BLaER1 treated with 17β-estradiol and CSF1 and Interleukin-3, amounts not matched to agents 10 nM and 100 nM (cell line): ENCODE data around the gene LECT2.

Experiments
- H3K27ac ChIP-seq, 11 experiments: shearing (Covaris generic); formaldehyde crosslinking; 2 replicates each; pipeline ENCODE4 v1.8.1; 2022
- H3K27me3 ChIP-seq, 11 experiments: shearing (Covaris generic); formaldehyde crosslinking; 2 replicates each; pipeline ENCODE4 v1.8.1; 2022
- H3K36me3 ChIP-seq, 11 experiments: shearing (Covaris generic); formaldehyde crosslinking; 2 replicates each; pipeline ENCODE4 v1.8.1; 2022
- H3K4me1 ChIP-seq, 10 experiments: shearing (Covaris generic); formaldehyde crosslinking; 2 replicates each; pipeline ENCODE4 v1.8.1; 2022
- H3K4me2 ChIP-seq, 11 experiments: shearing (Covaris generic); formaldehyde crosslinking; 2 replicates each; pipeline ENCODE4 v1.8.1; 2022
- H3K4me3 ChIP-seq, 10 experiments: shearing (Covaris generic); formaldehyde crosslinking; 2 replicates each; pipeline ENCODE4 v1.8.1; 2022
- H3K9ac ChIP-seq, 11 experiments: shearing (Covaris generic); formaldehyde crosslinking; 2 replicates each; pipeline ENCODE4 v1.8.1; 2022
- H3K9me3 ChIP-seq, 11 experiments: shearing (Covaris generic); formaldehyde crosslinking; replicated peaks in 1 of 11; 2 replicates each; pipeline ENCODE4 v1.8.1; 2022
- H4K20me1 ChIP-seq, 11 experiments: shearing (Covaris generic); formaldehyde crosslinking; 2 replicates each; pipeline ENCODE4 v1.8.1; 2022
- Cebpa-rat ChIP-seq, 11 experiments: shearing (Covaris generic); IDR thresholded peaks; 2 replicates each; pipeline ENCODE4 v1.8.1; 2022

LECT2 gene

DNA sequence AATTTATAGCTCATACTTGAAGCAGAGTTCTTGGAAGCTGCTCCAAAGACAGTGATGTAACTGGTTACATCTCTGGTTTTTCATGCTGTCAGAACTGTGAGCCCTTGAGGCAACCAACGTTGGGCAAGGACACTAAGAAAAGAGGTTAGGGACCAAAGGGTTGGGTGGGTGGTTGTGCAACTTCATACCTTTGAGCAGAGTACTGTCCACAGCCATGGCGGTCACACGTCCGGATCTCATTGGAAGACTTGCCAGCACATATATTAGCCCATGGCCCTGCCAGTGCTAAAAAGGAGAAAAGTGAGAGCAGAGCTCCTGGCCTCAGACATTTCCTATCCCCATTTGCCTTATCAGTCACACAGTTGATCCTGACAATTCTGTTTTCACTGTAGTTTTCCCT is 2.1 kb downstream of the LECT2 start:
- Histone ChIP-seq H3K27ac (no peak overlapping the region), H4K20me1 (no peaks in the 10 kb centered on the region), H3K9ac (no peak overlapping the region), H3K4me1 (peaks cover 0 to 10% (median 0%) of the 10 kb centered on the region in 10 experiments; a peak in 6 of 20 replicates), H3K36me3 (no peaks in the 10 kb centered on the region), H3K9me3 (peaks cover 0 to 5% (median 0%) of the 10 kb centered on the region in 11 experiments; a peak in 2 of 22 replicates), H3K4me3 (no peak overlapping the region), H3K4me2 (no peak overlapping the region), H3K27me3 (no peaks in the 10 kb centered on the region)
- no peak for TF ChIP-seq Cebpa-rat (IDR thresholded peaks at IDR 0.05)

DNA sequence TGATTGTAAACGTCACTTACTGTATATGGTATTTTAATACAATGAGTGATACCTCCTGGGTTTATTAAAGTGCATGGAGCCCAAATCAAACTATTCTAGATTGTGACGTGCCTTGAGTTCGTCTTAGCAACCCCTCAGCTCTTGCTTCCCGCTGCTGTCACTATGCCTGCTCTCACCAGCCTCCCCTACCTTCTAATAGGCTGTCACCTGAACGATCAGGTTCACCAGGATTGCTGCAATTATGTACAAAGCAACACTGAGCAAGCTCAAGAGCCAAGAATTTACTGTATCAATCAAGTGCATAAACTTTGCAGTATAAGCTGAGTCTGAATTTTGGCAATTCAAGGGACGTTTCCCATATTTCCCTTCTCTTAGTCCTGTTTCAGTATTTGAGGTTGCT is 3.0 kb downstream of the LECT2 start:
- Histone ChIP-seq H3K27ac (no peak overlapping the region), H3K4me2 (no peak overlapping the region), H3K4me1 (peaks cover 0 to 10% (median 0%) of the 10 kb centered on the region in 10 experiments; a peak in 6 of 20 replicates), H4K20me1 (no peaks in the 10 kb centered on the region), H3K9ac (no peak overlapping the region), H3K36me3 (no peaks in the 10 kb centered on the region), H3K4me3 (no peak overlapping the region), H3K27me3 (no peaks in the 10 kb centered on the region), H3K9me3 (peaks cover 0 to 5% (median 0%) of the 10 kb centered on the region in 11 experiments; a peak in 2 of 22 replicates)
- TF ChIP-seq Cebpa-rat (IDR thresholded peaks at IDR 0.05): no peak

DNA sequence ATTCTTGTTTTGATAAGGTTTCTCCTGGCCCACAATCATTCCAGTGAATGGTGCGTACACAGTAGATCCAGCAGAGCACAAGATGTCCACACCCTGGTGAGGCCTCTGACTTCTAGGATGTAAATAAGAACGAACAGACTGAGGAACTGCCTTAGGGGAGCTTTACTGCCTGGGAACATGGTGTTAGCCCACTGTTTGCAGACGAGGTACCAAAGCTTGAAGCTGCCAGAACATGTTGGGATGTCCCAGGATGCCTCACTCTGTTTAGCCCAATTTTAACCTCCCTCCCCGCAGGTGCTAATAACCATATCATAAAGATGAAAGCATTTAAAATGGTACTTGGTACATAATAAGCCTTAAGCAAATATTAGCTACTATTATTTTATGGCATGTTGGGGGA is 3.5 kb downstream of the LECT2 start:
- no peaks in the 10 kb centered on the region for H3K36me3 ChIP-seq
- peaks cover 0 to 5% (median 0%) of the 10 kb centered on the region in 11 experiments; a peak in 2 of 22 replicates for H3K9me3 ChIP-seq
- H3K4me2 ChIP-seq: no peak overlapping the region
- TF ChIP-seq Cebpa-rat (IDR thresholded peaks at IDR 0.05): no peak
- H3K4me1 ChIP-seq: peaks cover 0 to 10% (median 0%) of the 10 kb centered on the region in 10 experiments; a peak in 6 of 20 replicates
- no peaks in the 10 kb centered on the region for H3K27me3 ChIP-seq
- H3K9ac ChIP-seq: no peak overlapping the region
- no peak overlapping the region for H3K4me3 ChIP-seq
- H3K27ac ChIP-seq: no peak overlapping the region
- H4K20me1 ChIP-seq: no peaks in the 10 kb centered on the region

DNA sequence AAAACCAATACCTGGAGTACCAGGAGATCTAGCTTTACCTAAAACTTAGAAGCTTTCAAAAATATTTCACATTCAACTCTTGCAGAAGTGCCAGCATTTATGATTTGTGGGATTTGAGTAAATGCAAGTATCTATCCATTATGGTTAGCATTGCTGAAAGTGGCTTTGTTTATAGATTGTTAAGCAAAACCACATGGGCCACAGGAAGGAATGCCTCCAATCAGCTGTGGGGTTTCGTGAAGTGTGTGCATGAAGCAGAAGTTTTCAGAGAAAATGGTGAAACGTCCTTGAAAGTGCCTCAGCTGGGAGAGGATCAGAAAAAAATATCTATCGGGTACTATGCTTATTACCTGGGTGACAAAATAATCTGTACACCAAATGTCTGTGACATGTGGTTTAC is 4.2 kb downstream of the LECT2 start:
- peak overlapping the region in 3 of 11 experiments; percentile 16 to 36 (median 26); a peak in 4 of 22 replicates for H3K4me2 ChIP-seq
- H3K9me3 ChIP-seq: peaks cover 0 to 3% (median 0%) of the 10 kb centered on the region in 11 experiments; a peak in 2 of 22 replicates
- H3K36me3 ChIP-seq: no peaks in the 10 kb centered on the region
- H3K9ac ChIP-seq: no peak overlapping the region
- no peaks in the 10 kb centered on the region for H3K27me3 ChIP-seq
- no peaks in the 10 kb centered on the region for H4K20me1 ChIP-seq
- H3K4me1 ChIP-seq: peaks cover 0 to 10% (median 0%) of the 10 kb centered on the region in 10 experiments; a peak in 6 of 20 replicates
- no peak overlapping the region for H3K4me3 ChIP-seq
- TF ChIP-seq Cebpa-rat (IDR thresholded peaks at IDR 0.05): no peak
- H3K27ac ChIP-seq: no peak overlapping the region

DNA sequence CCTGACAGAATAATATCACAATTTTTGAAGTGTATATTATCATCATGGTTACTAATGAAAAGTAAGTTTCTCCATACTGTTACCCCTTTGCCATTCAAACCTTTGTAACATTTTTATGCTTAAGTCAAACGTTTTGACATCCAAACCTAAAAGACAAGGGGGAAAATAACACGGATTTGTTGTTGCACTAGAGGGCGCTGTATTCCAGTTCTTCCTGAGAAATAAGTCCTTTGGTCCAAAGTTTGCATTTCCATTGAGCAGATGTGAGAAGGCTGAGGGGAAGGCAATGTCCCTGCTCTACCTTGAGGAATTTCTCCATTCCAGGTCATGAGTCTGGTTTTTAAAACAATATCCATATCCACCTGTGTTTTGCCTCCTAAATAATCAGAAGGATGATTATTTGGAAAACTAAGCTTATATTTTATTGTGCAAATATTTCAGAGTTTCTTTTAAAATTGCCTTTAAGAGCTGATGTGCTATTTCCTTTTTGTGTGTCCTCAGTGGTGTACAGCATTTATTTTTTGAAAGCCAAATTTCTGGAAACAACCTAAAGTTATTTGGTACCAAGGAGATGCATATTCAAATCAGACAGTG is 9.7 kb downstream of the LECT2 start:
- Histone ChIP-seq H3K4me1 (no peaks in the 10 kb centered on the region), H4K20me1 (no peaks in the 10 kb centered on the region), H3K27ac (no peak overlapping the region), H3K36me3 (no peaks in the 10 kb centered on the region), H3K27me3 (no peaks in the 10 kb centered on the region), H3K9me3 (no peaks in the 10 kb centered on the region), H3K4me2 (no peak overlapping the region), H3K9ac (no peak overlapping the region), H3K4me3 (no peak overlapping the region)
- TF ChIP-seq Cebpa-rat (IDR thresholded peaks at IDR 0.05): no peak

DNA sequence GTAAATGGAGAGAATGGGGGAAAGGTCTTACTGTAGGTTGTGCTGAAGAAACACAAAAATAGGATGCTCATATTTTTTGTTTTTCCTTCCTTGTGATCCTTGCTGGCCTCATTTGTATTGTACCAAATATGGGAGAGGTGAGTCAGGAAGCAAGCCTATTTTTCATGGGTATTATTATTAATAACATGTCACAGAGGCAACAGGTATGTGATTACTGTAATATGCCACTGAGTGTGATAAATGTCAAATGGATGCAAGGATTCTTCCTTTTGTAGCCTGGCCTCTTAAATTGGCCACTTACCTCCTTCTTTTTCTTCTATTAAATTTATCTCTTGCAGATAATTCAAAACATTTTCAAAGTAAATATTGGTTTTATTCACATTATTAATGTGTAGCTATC is 10.2 kb downstream of the LECT2 start:
- TF ChIP-seq Cebpa-rat (IDR thresholded peaks at IDR 0.05): no peak
- no peak overlapping the region for H3K9ac ChIP-seq
- H3K27ac ChIP-seq: no peak overlapping the region
- H3K4me2 ChIP-seq: no peak overlapping the region
- H3K36me3 ChIP-seq: no peaks in the 10 kb centered on the region
- no peak overlapping the region for H3K4me3 ChIP-seq
- H4K20me1 ChIP-seq: no peaks in the 10 kb centered on the region
- no peaks in the 10 kb centered on the region for H3K4me1 ChIP-seq
- no peaks in the 10 kb centered on the region for H3K9me3 ChIP-seq
- no peaks in the 10 kb centered on the region for H3K27me3 ChIP-seq

DNA sequence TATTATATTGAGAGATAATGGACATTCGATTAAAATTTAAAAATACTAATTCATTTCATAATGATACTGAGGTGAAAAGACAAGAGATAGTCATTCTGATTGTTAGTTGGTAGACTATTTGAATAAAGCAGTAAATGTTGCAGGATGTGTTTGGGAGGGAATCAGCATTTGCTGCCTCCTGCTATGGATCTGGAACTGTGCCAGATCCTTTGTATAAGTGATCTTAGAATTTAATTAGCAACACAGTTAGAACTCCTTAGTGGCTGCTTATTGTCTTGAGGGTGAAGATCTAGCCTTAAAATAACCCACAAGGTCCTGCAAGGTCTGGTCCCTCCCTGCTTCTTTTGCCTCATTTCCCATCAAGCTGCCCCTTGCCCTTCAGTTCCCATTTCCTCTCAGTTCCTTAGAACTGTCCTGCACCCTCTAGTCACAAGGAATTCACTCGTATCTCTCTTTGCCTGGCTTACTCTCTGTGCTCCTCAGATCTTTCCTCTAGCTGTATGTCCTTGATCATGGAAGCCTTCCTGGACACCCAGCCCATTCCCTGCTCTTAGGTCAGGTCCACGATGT is 12.5 kb downstream of the LECT2 start:
- Histone ChIP-seq H4K20me1 (no peaks in the 10 kb centered on the region), H3K4me2 (no peak overlapping the region), H3K36me3 (no peaks in the 10 kb centered on the region), H3K4me3 (no peak overlapping the region), H3K9me3 (no peaks in the 10 kb centered on the region), H3K27ac (no peak overlapping the region), H3K9ac (no peak overlapping the region), H3K27me3 (no peaks in the 10 kb centered on the region), H3K4me1 (no peaks in the 10 kb centered on the region)
- no peak for TF ChIP-seq Cebpa-rat (IDR thresholded peaks at IDR 0.05)

DNA sequence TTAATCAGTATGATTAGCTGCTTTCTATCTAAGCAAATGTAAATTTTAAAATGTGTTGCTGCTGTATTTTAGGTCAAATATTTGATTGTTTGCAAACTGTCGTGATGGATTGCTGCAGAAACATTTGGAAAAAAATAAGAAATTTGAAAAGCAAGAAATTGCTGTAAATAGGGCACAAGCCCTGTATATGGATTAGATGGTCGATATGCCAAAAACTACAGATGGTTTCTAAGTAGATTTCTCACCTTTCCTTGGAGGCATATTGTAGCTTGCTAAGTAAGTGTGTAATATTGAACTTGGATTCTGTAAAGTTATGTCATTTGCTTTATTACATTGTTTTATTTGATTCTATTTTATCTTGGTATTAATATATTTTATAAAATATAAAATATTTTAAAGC is 13.1 kb downstream of the LECT2 start:
- Histone ChIP-seq H3K9me3 (no peaks in the 10 kb centered on the region), H4K20me1 (no peaks in the 10 kb centered on the region), H3K27me3 (no peaks in the 10 kb centered on the region), H3K27ac (no peak overlapping the region), H3K9ac (no peak overlapping the region), H3K4me2 (no peak overlapping the region), H3K4me3 (no peak overlapping the region), H3K4me1 (no peaks in the 10 kb centered on the region), H3K36me3 (no peaks in the 10 kb centered on the region)
- no peak for TF ChIP-seq Cebpa-rat (IDR thresholded peaks at IDR 0.05)

DNA sequence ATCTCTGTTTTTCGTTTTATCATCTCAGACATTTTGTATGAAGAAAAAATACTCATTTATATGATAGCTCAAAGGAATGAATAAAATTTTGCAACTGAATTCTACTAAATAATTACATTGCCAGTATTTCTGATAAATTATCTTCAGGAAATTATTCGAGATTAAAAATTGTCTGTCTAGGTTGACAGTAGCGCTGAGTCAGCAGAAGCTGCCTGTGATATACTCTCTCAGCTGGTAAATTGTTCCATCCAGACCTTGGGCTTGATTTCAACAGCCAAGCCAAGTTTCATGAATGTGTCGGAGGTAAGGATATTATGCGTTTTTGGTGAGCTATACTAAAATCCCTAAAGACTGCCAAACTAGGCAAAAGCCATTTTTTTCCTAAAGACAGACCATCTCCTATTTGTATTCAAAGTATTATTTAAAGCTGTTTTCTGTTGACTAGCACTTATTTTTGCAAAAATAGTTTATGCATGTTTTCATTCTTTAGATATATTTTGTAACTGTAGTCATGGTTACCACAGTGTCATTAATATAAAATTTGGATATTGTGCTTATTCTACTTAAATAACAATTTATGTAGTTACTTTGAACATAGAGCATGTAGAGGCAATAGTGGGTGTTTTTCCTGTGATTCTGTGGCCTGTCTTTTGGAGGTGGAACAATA is 17.4 kb downstream of the LECT2 start:
- H3K27ac ChIP-seq: no peak overlapping the region
- no peaks in the 10 kb centered on the region for H3K4me1 ChIP-seq
- H3K4me2 ChIP-seq: no peak overlapping the region
- no peak for TF ChIP-seq Cebpa-rat (IDR thresholded peaks at IDR 0.05)
- no peak overlapping the region for H3K4me3 ChIP-seq
- no peaks in the 10 kb centered on the region for H3K27me3 ChIP-seq
- H3K9me3 ChIP-seq: no peaks in the 10 kb centered on the region
- H3K36me3 ChIP-seq: no peaks in the 10 kb centered on the region
- no peaks in the 10 kb centered on the region for H4K20me1 ChIP-seq
- no peak overlapping the region for H3K9ac ChIP-seq
